ENCODE measurements around the gene KRT1.

The KRT1 gene

GRCh38 chr12:52632656-52633055, 47.6 kb downstream of the KRT1 start:
- no peak for DNase-seq

- no peak for DNase-seq
These were observed 48.3 kb downstream of the KRT1 start for GRCh38 chr12:52631676-52632459.

- DNase-seq, result no peak
These were observed 48.9 kb downstream of the KRT1 start for GRCh38 chr12:52631264-52631663.

- DNase-seq, result no peak
These were observed 49.5 kb downstream of the KRT1 start for GRCh38 chr12:52630599-52631200.

- DNase-seq, result no peak
These were observed 50.2 kb downstream of the KRT1 start for GRCh38 chr12:52630008-52630500.

GRCh38 chr12:52629281-52630007, 50.8 kb downstream of the KRT1 start:
- DNase-seq, result no peak

- no peak for DNase-seq
These were observed 51.4 kb downstream of the KRT1 start for GRCh38 chr12:52628841-52629240.

- DNase-seq, result no peak
These were observed 52.1 kb downstream of the KRT1 start for GRCh38 chr12:52628111-52628507.

GRCh38 chr12:52627395-52628110, 52.7 kb downstream of the KRT1 start:
- no peak for DNase-seq

Measured in NCI-H1092 treated with DMSO at 0.1 percent for 48 hours (cell line).